Left ventricle myocardium superior (tissue), 1 donor: Measurements from ENCODE around the gene BRD1. TPM values are rescaled to one million over a fixed set of nuclear protein-coding genes. Genes with fewer than 3 reads are reported as not detected.

ENCODE experiments used
- ATAC-seq: fragments of 200-7000 bp; cut with Tn5 transposase; one replicate; pipeline ENCODE4 v1.9.1; 2020; ENCODE audit warnings: mild to moderate bottlenecking, moderate library complexity
- DNase-seq: peaks from one replicate; pipeline ENCODE4 v3.0.0-alpha.2; 2020
- intact Hi-C: fragments of 100-400 bp; cut with micrococcal nuclease; formaldehyde crosslinking; loops from one replicate; pipeline ENCODE4 v1.11.0; 2022
- total RNA-seq: library from RNA; stranded (reverse); fragmentation: NEBNext Ultra II Directional; extraction: Animal tissue kit (Norgen Biotek cat#: 25700); gene quantifications from one replicate; pipeline ENCODE4 v1.2.1, GENCODE V29; 2021
- donor health status: DM: no; HTN: yes; CAD: no; lungs with severe emphysema.

Gene BRD1
- total RNA-seq, 1 donor from 2014 or later = 18.7 TPM

DNA sequence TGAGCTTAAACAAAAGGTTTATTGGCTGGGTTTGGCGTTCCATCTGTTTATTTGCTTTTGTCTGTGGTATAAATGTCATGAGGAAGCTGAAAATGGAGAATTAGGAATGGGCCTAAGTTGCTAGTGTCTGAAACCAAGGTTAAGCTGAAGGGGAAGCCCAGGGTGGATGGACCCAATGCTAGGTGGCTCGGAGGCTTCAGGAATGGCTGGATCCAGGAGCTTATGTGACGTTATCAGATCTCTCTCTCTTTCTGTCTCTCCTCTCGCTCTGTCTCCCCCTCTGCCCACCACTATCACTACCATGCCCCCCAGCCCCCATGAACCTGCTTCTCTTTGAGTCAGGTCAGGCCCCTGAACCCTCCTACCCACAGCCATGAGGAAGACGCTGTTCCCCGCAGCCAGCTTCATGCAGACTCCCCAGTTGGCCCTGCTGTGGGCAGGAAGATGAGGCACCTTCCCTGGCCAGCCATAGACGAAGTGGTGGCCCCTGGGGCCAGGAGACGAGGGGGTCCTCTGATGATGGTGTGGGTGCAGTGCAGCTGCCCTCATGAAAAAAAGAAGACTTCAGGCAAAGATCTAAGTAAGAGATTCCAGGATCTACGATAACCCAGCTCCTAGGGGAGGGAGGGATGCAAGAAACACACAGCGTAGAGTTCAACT lies 101.5 kb downstream of the BRD1 start:
- ATAC-seq (no peak), DNase-seq (no peak)
- intact Hi-C loops = no loop called here

DNA sequence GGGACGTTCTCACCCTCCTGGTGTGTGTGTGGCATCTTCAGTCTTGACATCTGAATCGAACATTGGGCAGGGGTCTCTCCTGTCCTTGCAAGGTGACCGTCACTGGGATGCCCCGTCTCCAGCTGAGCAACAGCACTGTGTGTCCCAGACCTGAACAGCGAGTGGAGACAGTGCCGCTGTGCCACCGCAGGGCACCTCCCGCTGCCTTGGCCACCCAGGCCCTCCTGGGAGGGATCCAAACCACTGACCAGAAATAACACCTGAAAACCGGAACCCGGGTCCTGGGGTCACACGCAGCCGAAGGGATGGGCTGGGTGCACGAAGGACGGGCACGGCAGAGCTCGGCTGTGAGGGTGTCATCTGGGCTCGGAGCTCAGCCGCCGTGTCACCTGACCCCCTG lies 102.2 kb downstream of the BRD1 start:
- no peak for ATAC-seq
- intact Hi-C loops = no loop called here
- no peak for DNase-seq

GRCh38 chr22:49724893-49725489 lies 102.7 kb downstream of the BRD1 start:
- DNase-seq (peak; percentile 77), ATAC-seq (peak; percentile 93)
- intact Hi-C loops = no loop called here

GRCh38 chr22:49724030-49724892 lies 103.4 kb downstream of the BRD1 start:
- ATAC-seq (peak; percentile 21), DNase-seq (peak; percentile 44)
- intact Hi-C loops = no loop called here

DNA sequence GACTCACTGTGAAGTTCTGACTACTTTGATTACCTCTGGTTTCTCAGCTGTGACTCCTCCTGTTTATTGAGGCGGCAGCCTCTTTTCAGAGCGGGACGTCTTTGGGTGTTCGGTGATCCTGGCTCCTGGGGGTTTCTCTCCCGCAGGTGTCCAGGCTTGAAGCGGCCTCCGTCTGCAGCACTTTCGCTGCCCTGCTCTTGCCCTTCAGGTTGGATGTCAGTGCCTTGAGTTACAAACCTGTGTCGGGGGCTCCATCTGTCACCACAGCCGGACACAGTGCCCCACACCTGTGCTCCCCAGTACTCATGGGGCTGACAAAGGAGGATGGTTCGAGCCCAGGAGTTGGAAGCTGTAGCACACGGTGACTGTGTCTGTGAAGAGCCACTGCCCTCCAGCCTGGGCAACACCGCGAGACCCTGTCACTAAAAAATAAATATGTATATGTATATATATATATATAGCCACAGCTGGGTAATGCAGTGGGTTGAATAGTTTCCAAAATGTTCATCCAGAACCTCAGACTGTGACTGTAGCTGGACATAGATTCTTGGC lies 104.1 kb downstream of the BRD1 start:
- ATAC-seq (no peak), DNase-seq (no peak)
- intact Hi-C loops = no loop called here

Other genes starting within 250 kb of the BRD1 start
- 4.6 TPM for gene ZBED4, start 26.0 kb upstream of the BRD1 start, total RNA-seq
- gene ALG12, start 90.6 kb upstream of the BRD1 start, total RNA-seq = 16.2 TPM
- gene CRELD2, start 90.8 kb upstream of the BRD1 start, total RNA-seq = 27.4 TPM
- 65.1 TPM for gene PIM3, start 132.9 kb upstream of the BRD1 start, total RNA-seq
- gene IL17REL, start 184.9 kb upstream of the BRD1 start, total RNA-seq = not detected
- gene TTLL8, start 230.4 kb upstream of the BRD1 start, total RNA-seq = not detected